Measurements from ENCODE around the gene RER1.

RER1 gene

GRCh38 chr1:2441746-2442145 is 50.1 kb downstream of the RER1 start:
- Histone ChIP-seq H3K4me3 (ENCODE audit: low read depth, low read length) (no peak overlapping the region), H3K27ac (no peak overlapping the region), H3K9me3 (ENCODE audit: severe bottlenecking) (no peaks in the 10 kb centered on the region), H3K27me3 (ENCODE audit: insufficient read depth, low read depth, severe bottlenecking) (peaks cover 13% of the 10 kb centered on the region), H3K36me3 (no peaks in the 10 kb centered on the region)
- TF ChIP-seq CTCF (IDR thresholded peaks at IDR 0.05; ENCODE audit: low read depth, low read length): no peak
- no peak for DNase-seq

DNA sequence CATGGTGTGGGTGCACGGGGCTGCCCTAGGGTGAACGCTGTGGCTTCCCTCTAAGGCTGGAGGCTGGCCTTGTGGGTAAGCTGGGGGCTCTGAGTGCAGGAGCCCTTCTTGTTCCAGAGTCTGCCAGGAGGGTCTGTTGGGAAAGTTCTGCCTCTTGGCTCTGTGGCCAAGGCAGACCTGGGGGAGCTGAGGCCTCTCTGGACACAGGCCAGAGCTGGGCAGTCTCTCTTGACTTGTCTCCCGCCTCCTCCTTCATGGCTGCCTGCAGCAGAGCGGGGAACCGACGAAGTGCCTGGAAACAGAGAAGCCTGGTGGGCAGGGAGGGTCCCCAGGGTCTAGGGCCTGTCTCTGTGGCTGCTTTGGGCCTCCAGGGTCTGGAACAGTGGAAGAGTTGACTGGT is 51.0 kb downstream of the RER1 start:
- TF ChIP-seq CTCF (IDR thresholded peaks at IDR 0.05; ENCODE audit: low read depth, low read length): no peak
- peaks cover 13% of the 10 kb centered on the region for H3K27me3 ChIP-seq (ENCODE audit: insufficient read depth, low read depth, severe bottlenecking)
- H3K27ac ChIP-seq: no peak overlapping the region
- no peak for DNase-seq
- no peak overlapping the region for H3K4me3 ChIP-seq (ENCODE audit: low read depth, low read length)
- H3K9me3 ChIP-seq (ENCODE audit: severe bottlenecking): no peaks in the 10 kb centered on the region
- no peaks in the 10 kb centered on the region for H3K36me3 ChIP-seq

DNA sequence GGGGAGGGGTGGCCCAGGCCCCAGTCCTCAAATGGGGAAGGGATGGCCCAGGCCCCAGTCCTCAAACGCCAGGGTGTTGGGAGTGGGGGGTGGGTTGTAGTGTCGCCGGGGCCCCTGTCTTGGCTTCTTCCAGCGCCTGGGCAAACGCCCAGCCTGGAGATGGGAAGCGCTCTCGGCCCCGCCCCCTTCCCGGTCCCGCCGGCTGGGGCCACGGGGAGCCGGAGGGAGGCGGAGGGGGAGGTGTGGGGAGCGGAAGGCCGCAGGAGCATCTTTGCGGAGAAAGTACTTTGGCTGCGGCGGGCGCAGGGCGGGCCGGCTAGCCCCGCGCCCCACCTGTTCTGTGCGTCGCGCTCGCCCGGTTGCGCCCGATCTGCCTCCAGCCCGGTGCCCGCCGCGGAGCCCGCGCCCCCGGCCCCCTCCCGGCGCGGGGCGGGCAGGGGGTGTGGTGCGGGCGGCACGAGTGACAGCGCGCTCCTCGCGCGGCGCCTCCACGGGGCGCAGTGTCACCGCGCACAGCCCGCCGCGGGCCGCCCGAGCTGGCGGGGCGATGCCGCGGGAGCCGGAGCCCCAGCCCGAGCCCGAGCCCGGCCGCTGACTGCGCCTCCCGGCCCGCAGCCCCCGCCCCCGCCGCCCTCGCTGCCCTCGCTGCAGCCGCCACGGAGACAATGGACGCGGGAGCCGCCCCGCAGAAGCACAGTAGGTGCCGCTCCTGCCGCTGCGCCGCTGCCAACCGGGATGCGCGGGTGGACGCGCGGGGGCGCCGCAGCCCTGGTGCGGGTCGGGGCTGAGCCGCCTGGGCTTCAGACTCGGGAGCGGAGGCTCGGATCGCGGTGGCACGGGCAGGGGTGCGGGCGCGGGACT is 51.9 kb downstream of the RER1 start:
- peak overlapping the region; percentile 32 for H3K4me3 ChIP-seq (ENCODE audit: low read depth, low read length)
- no peaks in the 10 kb centered on the region for H3K9me3 ChIP-seq (ENCODE audit: severe bottlenecking)
- no peak overlapping the region for H3K27ac ChIP-seq
- peaks cover 13% of the 10 kb centered on the region for H3K27me3 ChIP-seq (ENCODE audit: insufficient read depth, low read depth, severe bottlenecking)
- DNase-seq: peak; percentile 56
- no peaks in the 10 kb centered on the region for H3K36me3 ChIP-seq
- peak; percentile 76 for TF ChIP-seq CTCF (IDR thresholded peaks at IDR 0.05; ENCODE audit: low read depth, low read length)

DNA sequence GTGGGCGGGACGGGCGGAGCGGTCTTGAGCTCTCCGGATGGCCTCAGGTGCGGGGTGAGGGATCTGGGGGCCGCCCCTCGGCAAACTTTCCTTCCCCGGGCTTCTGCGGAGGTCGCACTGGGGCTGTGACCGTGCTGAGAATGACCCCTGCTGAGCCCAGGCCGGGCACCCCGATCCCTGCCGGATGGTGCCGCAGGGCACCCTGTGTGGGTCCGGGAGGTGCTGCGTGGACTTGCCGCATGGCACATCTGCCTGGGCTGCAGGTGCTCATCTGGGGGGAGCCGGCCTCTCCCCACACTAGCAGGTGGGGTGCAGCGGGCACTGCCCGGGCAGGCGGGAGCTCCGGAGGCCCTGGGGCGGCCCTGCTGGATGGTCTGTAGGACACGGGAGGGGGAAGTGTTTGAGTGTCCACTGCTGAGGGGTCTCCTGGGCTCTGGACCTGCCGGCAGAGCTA is 52.5 kb downstream of the RER1 start:
- no peak overlapping the region for H3K27ac ChIP-seq
- TF ChIP-seq CTCF (IDR thresholded peaks at IDR 0.05; ENCODE audit: low read depth, low read length): no peak
- H3K36me3 ChIP-seq: no peaks in the 10 kb centered on the region
- DNase-seq: no peak
- peak overlapping the region; percentile 31 for H3K4me3 ChIP-seq (ENCODE audit: low read depth, low read length)
- peaks cover 13% of the 10 kb centered on the region for H3K27me3 ChIP-seq (ENCODE audit: insufficient read depth, low read depth, severe bottlenecking)
- no peaks in the 10 kb centered on the region for H3K9me3 ChIP-seq (ENCODE audit: severe bottlenecking)

- no peak for TF ChIP-seq CTCF (IDR thresholded peaks at IDR 0.05; ENCODE audit: low read depth, low read length)
- H3K36me3 ChIP-seq: no peaks in the 10 kb centered on the region
- H3K27ac ChIP-seq: no peak overlapping the region; the same call in 1 of the 2 replicates
- H3K9me3 ChIP-seq (ENCODE audit: severe bottlenecking): no peaks in the 10 kb centered on the region
- H3K27me3 ChIP-seq (ENCODE audit: insufficient read depth, low read depth, severe bottlenecking): peaks cover 13% of the 10 kb centered on the region
- H3K4me3 ChIP-seq (ENCODE audit: low read depth, low read length): no peak overlapping the region; the same call in 1 of the 2 replicates
- DNase-seq: no peak
Observed at GRCh38 chr1:2445162-2445822, 53.7 kb downstream of the RER1 start.

Data from WERI-Rb-1 (cell line).